BLaER1 treated with 17β-estradiol and CSF1 and Interleukin-3, amounts not matched to agents 10 nM and 100 nM (cell line): Measurements from ENCODE around the gene MT1E.
"Not testable (repeated sequence)": the region's sequence is repeated elsewhere in the genome, so short reads cannot be mapped to it uniquely, and the experiment has no call there.

ENCODE experiments used
- H3K27ac ChIP-seq, 11 experiments: shearing (Covaris generic); formaldehyde crosslinking; 2 replicates each; pipeline ENCODE4 v1.8.1; 2022
- H3K27me3 ChIP-seq, 11 experiments: shearing (Covaris generic); formaldehyde crosslinking; 2 replicates each; pipeline ENCODE4 v1.8.1; 2022
- H3K36me3 ChIP-seq, 11 experiments: shearing (Covaris generic); formaldehyde crosslinking; 2 replicates each; pipeline ENCODE4 v1.8.1; 2022
- H3K4me1 ChIP-seq, 10 experiments: shearing (Covaris generic); formaldehyde crosslinking; 2 replicates each; pipeline ENCODE4 v1.8.1; 2022
- H3K4me2 ChIP-seq, 11 experiments: shearing (Covaris generic); formaldehyde crosslinking; 2 replicates each; pipeline ENCODE4 v1.8.1; 2022
- H3K4me3 ChIP-seq, 10 experiments: shearing (Covaris generic); formaldehyde crosslinking; 2 replicates each; pipeline ENCODE4 v1.8.1; 2022
- H3K9ac ChIP-seq, 11 experiments: shearing (Covaris generic); formaldehyde crosslinking; 2 replicates each; pipeline ENCODE4 v1.8.1; 2022
- H3K9me3 ChIP-seq, 11 experiments: shearing (Covaris generic); formaldehyde crosslinking; replicated peaks in 1 of 11; 2 replicates each; pipeline ENCODE4 v1.8.1; 2022
- H4K20me1 ChIP-seq, 11 experiments: shearing (Covaris generic); formaldehyde crosslinking; 2 replicates each; pipeline ENCODE4 v1.8.1; 2022
- Cebpa-rat ChIP-seq, 11 experiments: shearing (Covaris generic); IDR thresholded peaks; 2 replicates each; pipeline ENCODE4 v1.8.1; 2022

Gene MT1E

GRCh38 chr16:56667581-56668571 is 42.3 kb downstream of the MT1E start, which contains the start of gene MT1G:
Gene MT1G (minus strand): TSS chr16:56668065. CDS start chr16:56667993, 72 bp downstream.
- Histone ChIP-seq H3K4me1 (peaks cover 23 to 55% (median 34%) of the 10 kb centered on the region in 10 experiments), H3K9ac (no peak within 1 kb of the TSS), H4K20me1 (peaks cover 0 to 35% (median 9%) of the 10 kb centered on the region in 11 experiments; a peak in 13 of 22 replicates), H3K4me2 (peak within 1 kb of the TSS; percentile 57 to 80 (median 68)), H3K27me3 (peaks cover 98 to 100% (median 100%) of the 10 kb centered on the region in 11 experiments), H3K9me3 (0 out of 22 replicates have a peak, but pooled peaks cover 0 to 4% (median 0%) of the 10 kb centered on the region in 11 experiments), H3K36me3 (no peaks in the 10 kb centered on the region), H3K27ac (no peak within 1 kb of the TSS), H3K4me3 (peak within 1 kb of the TSS; percentile 20 to 45 (median 36); a peak in 16 of 20 replicates)
- no peak for TF ChIP-seq Cebpa-rat (IDR thresholded peaks at IDR 0.05)

- Histone ChIP-seq H4K20me1 (peaks cover 0 to 35% (median 9%) of the 10 kb centered on the region in 11 experiments; a peak in 13 of 22 replicates), H3K4me1 (peaks cover 27 to 67% (median 44%) of the 10 kb centered on the region in 10 experiments), H3K9me3 (0 out of 22 replicates have a peak, but pooled peaks cover 0 to 3% (median 0%) of the 10 kb centered on the region in 11 experiments), H3K4me3 (0 out of 20 replicates have a peak within 1 kb of the TSS, but pooled peaks of 1 of the 10 experiments have one; percentile 4), H3K9ac (no peak within 1 kb of the TSS), H3K27ac (no peak within 1 kb of the TSS), H3K36me3 (no peaks in the 10 kb centered on the region), H3K4me2 (peak within 1 kb of the TSS; percentile 3 to 67 (median 36); a peak in 14 of 22 replicates), H3K27me3 (peaks cover 88 to 99% (median 94%) of the 10 kb centered on the region in 11 experiments)
- no peak for TF ChIP-seq Cebpa-rat (IDR thresholded peaks at IDR 0.05)
These were observed 43.6 kb downstream of the MT1E start, which contains the start of gene MT1H for GRCh38 chr16:56669005-56669839. Gene MT1H (plus strand): TSS chr16:56669814. CDS start chr16:56669885, 71 bp downstream.

- no peak overlapping the region for H3K9ac ChIP-seq
- peaks cover 82 to 97% (median 92%) of the 10 kb centered on the region in 11 experiments for H3K27me3 ChIP-seq
- no peak overlapping the region for H3K27ac ChIP-seq
- peak overlapping the region in 10 of 11 experiments; percentile 24 to 67 (median 38); a peak in 14 of 22 replicates for H3K4me2 ChIP-seq
- TF ChIP-seq Cebpa-rat (IDR thresholded peaks at IDR 0.05), result no peak
- H3K4me3 ChIP-seq, result no peak overlapping the region
- peaks cover 0 to 35% (median 9%) of the 10 kb centered on the region in 11 experiments; a peak in 12 of 22 replicates for H4K20me1 ChIP-seq
- H3K4me1 ChIP-seq, result peaks cover 28 to 73% (median 50%) of the 10 kb centered on the region in 10 experiments
- H3K36me3 ChIP-seq, result no peaks in the 10 kb centered on the region
- H3K9me3 ChIP-seq, result no peaks in the 10 kb centered on the region
These were observed 44.4 kb downstream of the MT1E start for GRCh38 chr16:56669840-56670619.

GRCh38 chr16:56670620-56670934 is 45.0 kb downstream of the MT1E start:
- H4K20me1 ChIP-seq, result peaks cover 0 to 35% (median 9%) of the 10 kb centered on the region in 11 experiments; a peak in 12 of 22 replicates
- peak overlapping the region in 3 of 11 experiments; percentile 41 to 67 (median 50); a peak in 3 of 22 replicates for H3K4me2 ChIP-seq
- H3K36me3 ChIP-seq, result no peaks in the 10 kb centered on the region
- no peak overlapping the region for H3K4me3 ChIP-seq
- H3K9me3 ChIP-seq, result no peaks in the 10 kb centered on the region
- H3K4me1 ChIP-seq, result peaks cover 33 to 78% (median 55%) of the 10 kb centered on the region in 10 experiments
- no peak for TF ChIP-seq Cebpa-rat (IDR thresholded peaks at IDR 0.05)
- no peak overlapping the region for H3K27ac ChIP-seq
- H3K9ac ChIP-seq, result no peak overlapping the region
- H3K27me3 ChIP-seq, result peaks cover 82 to 97% (median 92%) of the 10 kb centered on the region in 11 experiments

- H4K20me1 ChIP-seq, result peaks cover 0 to 35% (median 9%) of the 10 kb centered on the region in 11 experiments; a peak in 12 of 22 replicates
- H3K4me3 ChIP-seq, H3K27ac ChIP-seq, H3K9ac ChIP-seq, H3K9me3 ChIP-seq, H3K36me3 ChIP-seq: not testable (repeated sequence)
- peaks cover 42 to 89% (median 65%) of the 10 kb centered on the region in 10 experiments for H3K4me1 ChIP-seq
- peaks cover 82 to 97% (median 92%) of the 10 kb centered on the region in 11 experiments for H3K27me3 ChIP-seq
- H3K4me2 ChIP-seq, result peak overlapping the region in 4 of 11 experiments; percentile 85 to 92 (median 88); a peak in 6 of 22 replicates
These were observed 46.1 kb downstream of the MT1E start for GRCh38 chr16:56671691-56672090.

GRCh38 chr16:56672171-56672570 is 46.6 kb downstream of the MT1E start:
- not testable (repeated sequence) for H3K4me3 ChIP-seq, H3K9me3 ChIP-seq, H3K27ac ChIP-seq, H3K9ac ChIP-seq, H3K36me3 ChIP-seq
- peaks cover 0 to 34% (median 9%) of the 10 kb centered on the region in 11 experiments; a peak in 11 of 22 replicates for H4K20me1 ChIP-seq
- peaks cover 82 to 97% (median 92%) of the 10 kb centered on the region in 11 experiments for H3K27me3 ChIP-seq
- peak overlapping the region in 7 of 11 experiments; percentile 41 to 92 (median 85); a peak in 12 of 22 replicates for H3K4me2 ChIP-seq
- H3K4me1 ChIP-seq, result peaks cover 42 to 90% (median 69%) of the 10 kb centered on the region in 10 experiments

- H3K4me2 ChIP-seq, result peak overlapping the region in 9 of 11 experiments; percentile 13 to 92 (median 46); a peak in 14 of 22 replicates
- no peaks in the 10 kb centered on the region for H3K36me3 ChIP-seq
- no peak overlapping the region for H3K4me3 ChIP-seq
- H3K9me3 ChIP-seq, result no peaks in the 10 kb centered on the region
- TF ChIP-seq Cebpa-rat (IDR thresholded peaks at IDR 0.05), result peak in 4 of 11 experiments; percentile 39 to 82 (median 54); a peak in 5 of 22 replicates
- H3K27ac ChIP-seq, result peak overlapping the region in 1 of 11 experiments; percentile 63; a peak in 1 of 22 replicates
- H3K9ac ChIP-seq, result peak overlapping the region in 1 of 11 experiments; percentile 34; a peak in 1 of 22 replicates
- H3K27me3 ChIP-seq, result peaks cover 79 to 93% (median 88%) of the 10 kb centered on the region in 11 experiments
- H4K20me1 ChIP-seq, result peaks cover 0 to 32% (median 9%) of the 10 kb centered on the region in 11 experiments; a peak in 11 of 22 replicates
- H3K4me1 ChIP-seq, result peaks cover 36 to 86% (median 64%) of the 10 kb centered on the region in 10 experiments
These were observed 47.4 kb downstream of the MT1E start for GRCh38 chr16:56672761-56673536.
